Medulla oblongata (tissue), 1 donor: Measurements from ENCODE around the gene IL32.

Experiments
- DNase-seq: peaks from one replicate; pipeline ENCODE4 v3.0.0-alpha.2; 2015; ENCODE audit errors: extremely low spot score

IL32 gene

GRCh38 chr16:3065069-3065741 lies at the start of gene IL32:
Gene IL32 (plus strand): TSS chr16:3065640. CDS start chr16:3065812, 172 bp downstream.
- DNase-seq: no peak

- no peak for DNase-seq
These were observed 49.4 kb upstream of the IL32 start for GRCh38 chr16:3015865-3016521.

- no peak for DNase-seq
These were observed 48.1 kb upstream of the IL32 start for GRCh38 chr16:3017344-3017743.

GRCh38 chr16:3017794-3018506 lies 47.5 kb upstream of the IL32 start, which contains the start of gene CLDN6:
Gene CLDN6 (minus strand): TSS chr16:3018183. CDS start chr16:3016021, 2,162 bp downstream.
- DNase-seq: no peak

GRCh38 chr16:3019594-3020246 lies 45.7 kb upstream of the IL32 start:
- no peak for DNase-seq

- DNase-seq: peak; percentile 66
These were observed 45.2 kb upstream of the IL32 start, which contains the start of gene TNFRSF12A for GRCh38 chr16:3020247-3020603. Gene TNFRSF12A (plus strand): TSS chr16:3020368. CDS start chr16:3020398, 30 bp downstream.

- peak; percentile 30 for DNase-seq
These were observed 44.6 kb upstream of the IL32 start for GRCh38 chr16:3020604-3021448.

- peak; percentile 61 for DNase-seq
These were observed 43.8 kb upstream of the IL32 start for GRCh38 chr16:3021449-3022207.

- DNase-seq: peak; percentile 55
These were observed 43.2 kb upstream of the IL32 start for GRCh38 chr16:3022208-3022683.

GRCh38 chr16:3022684-3023414 lies 42.6 kb upstream of the IL32 start:
- peak; percentile 25 for DNase-seq

GRCh38 chr16:3023415-3023668 lies 42.1 kb upstream of the IL32 start:
- peak; percentile 25 for DNase-seq

GRCh38 chr16:3023669-3024478 lies 41.6 kb upstream of the IL32 start, which contains the start of the genes HCFC1R1 and THOC6:
Gene HCFC1R1 (minus strand): TSS chr16:3023942. CDS start chr16:3023941, 1 bp downstream.
Gene THOC6 (plus strand): TSS chr16:3024035. CDS start chr16:3024327, 292 bp downstream.
- DNase-seq: peak; percentile 98

- DNase-seq: no peak
These were observed 40.1 kb upstream of the IL32 start for GRCh38 chr16:3025032-3026002.

GRCh38 chr16:3026003-3026378 lies 39.4 kb upstream of the IL32 start:
- DNase-seq: no peak

- DNase-seq: no peak
These were observed 38.6 kb upstream of the IL32 start for GRCh38 chr16:3026609-3027488.

GRCh38 chr16:3027489-3027795 lies 38.0 kb upstream of the IL32 start:
- no peak for DNase-seq
